RKO (cell line): ENCODE results near the gene REV1.
"Not testable (repeated sequence)": the region's sequence is repeated elsewhere in the genome, so short reads cannot be mapped to it uniquely, and the experiment has no call there.

Experiments
- DNase-seq: peaks from one replicate; pipeline ENCODE4 v3.0.0-alpha.2; 2016; ENCODE audit warnings: low spot score

The REV1 gene

DNA sequence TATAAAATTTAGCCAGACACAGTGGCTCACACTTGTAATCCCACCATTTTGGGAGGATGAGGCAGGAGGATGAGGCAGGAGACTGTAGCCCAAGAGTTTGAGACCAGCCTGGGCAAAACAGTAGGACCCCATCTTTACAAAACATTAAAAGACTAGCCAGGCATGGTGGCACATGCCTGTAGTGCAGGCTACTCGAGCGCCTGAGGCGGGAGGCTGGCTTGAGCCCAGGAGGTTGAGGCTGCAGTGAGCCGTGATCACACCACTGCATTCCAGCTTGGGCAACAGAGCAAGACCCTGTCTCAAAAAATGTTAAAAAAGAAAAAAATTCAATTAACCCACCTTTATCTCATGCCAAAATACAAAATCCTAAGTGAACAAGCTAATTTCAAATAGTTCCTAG lies 4.0 kb downstream of the REV1 start:
- no peak for DNase-seq

DNA sequence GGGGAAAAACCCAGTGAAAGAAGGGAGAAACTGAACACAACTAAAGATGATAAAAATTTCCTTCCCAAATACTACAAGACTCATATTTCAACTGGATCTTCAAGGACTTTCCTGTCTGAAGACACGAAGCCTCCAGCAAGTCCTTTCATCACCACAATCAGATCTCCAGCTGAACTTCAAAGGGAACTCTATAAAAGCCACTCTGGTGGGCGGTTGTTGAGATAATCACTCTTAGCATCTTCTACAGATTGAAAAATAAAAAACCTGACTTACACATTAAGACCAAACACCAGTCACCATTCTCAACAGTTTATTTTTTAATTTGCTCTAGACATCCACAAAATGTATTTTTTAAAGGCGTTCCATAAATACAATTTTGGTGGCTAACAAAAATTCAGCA lies 4.4 kb downstream of the REV1 start:
- no peak for DNase-seq

DNA sequence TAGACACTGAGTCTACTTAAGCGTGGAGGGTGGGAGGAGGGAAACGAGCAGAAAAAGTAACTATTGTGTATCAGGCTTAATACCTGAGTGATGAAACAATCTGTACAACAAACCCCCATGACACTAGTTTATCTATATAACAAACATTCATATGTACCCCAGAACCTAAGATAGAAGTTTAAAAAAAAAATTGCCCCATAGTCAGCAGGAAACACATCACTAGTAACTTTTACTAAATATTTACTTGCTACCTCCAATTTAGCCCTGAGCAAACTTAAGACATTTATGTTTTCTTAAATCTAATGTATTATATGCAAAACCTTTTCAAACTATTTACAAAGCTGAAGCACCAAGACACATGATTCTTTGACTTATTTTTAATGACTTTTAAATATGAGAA lies 5.6 kb downstream of the REV1 start:
- no peak for DNase-seq

DNA sequence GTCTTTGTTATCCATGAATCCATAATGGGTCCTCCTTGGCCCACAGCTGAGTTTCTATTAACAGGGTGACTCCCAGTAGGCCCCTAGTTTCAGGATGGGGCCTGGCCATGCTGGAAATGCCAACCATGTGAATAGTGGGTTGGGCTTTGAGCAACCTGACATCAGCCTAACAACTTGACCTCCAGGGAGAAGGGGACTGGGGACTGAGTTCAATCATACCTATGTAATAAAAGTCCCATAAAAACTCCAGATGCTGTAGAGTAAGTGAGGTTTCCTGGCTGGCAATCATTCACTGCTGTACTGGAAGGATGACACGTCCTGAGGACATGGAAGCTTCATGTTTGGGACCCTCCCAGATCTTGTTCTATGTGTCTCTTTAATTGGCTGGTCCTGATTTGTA lies 7.9 kb downstream of the REV1 start:
- DNase-seq = no peak

DNA sequence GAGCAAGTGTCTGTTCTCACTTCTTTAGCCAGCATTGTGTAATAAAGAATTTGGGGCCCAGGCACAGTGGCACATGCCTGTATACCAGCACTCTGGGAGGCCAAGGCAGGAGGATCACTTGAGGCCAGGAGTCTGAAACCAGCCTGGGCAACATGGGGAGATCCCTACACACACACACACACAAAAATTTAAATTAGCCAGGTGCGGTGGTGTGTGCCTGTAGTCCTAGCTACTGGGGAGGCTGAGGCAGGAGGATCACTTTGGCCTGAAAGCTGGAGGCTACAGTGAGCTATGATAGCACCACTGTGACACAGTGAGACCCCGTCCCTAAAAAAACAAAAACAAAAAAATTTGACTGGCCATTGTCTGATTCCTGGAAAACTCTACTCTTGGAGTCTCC lies 8.3 kb downstream of the REV1 start:
- DNase-seq = no peak

DNA sequence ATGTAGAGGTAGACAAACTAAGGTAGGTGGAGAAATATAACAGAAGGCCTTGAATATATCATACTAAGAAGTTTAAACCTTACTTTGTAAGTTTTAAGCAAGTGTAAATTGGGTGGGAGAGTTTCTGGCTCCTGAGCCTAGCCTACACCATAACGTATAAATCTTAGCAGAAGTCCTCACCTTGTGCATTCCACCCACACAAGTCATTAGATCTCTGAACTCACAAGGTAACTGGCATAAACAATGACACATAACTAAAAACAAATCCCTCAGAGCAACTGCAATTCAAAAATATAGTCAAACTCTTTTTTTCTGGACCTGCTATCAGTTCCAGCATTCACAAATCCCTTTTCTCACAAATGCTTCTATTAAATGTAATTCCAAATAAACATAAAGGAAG lies 9.4 kb downstream of the REV1 start:
- peak; percentile 22 for DNase-seq

DNA sequence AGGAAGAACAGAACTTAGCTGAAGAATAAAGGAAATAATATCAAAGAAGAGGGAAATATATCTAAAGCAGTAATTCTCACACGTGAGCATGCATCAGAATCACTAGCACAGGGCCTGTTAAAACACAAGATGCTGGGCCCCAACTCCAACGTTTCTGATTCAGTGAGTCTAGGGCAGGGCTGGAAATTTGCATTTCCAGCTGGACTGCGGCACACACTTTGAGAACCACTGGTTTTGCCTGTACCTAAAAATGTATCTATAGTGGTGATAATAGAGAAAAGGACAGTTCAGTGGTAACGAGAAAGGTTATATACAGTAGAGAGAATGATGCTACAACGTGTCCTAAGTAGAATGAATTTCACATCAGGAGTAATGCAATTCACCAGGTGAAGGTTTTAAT lies 11.2 kb downstream of the REV1 start:
- DNase-seq = no peak

DNA sequence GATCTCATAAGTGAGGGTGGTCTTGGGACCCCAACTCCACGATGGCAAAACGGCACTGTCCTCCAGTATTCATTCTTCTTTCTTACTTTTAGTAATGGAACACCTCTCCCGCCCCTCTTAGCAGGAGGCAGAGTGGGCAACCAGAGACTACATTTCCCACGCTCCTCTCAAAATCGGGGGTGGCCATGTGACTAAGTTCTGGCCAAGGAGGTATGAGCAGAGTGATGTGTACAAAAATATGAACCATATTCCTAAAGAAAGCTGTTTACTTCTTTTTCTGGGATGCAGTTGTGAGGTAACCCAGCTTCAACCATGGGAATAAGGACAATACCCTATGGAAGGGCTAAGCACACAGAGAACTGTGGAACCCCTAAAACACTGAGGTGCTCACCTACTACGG lies 12.8 kb downstream of the REV1 start:
- DNase-seq = no peak

DNA sequence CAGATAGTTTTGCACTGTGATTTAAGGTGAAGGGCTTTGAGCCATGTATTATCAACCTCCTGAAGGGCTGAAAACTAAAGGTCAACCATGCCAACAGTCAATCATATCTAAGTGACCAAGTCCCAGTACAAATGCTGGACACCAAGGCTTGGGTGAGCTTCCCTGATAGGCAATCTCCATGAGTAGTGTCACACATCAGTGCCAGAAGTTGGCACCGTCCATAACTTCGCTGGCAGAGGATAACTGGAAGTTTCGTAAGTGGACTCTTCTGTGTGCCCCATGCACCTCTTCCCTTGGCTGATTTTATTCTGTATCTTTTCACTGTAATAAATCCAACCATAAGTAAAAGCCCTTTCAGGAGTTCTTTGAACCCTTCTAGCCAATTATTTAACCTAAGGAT lies 13.2 kb downstream of the REV1 start:
- DNase-seq = no peak

DNA sequence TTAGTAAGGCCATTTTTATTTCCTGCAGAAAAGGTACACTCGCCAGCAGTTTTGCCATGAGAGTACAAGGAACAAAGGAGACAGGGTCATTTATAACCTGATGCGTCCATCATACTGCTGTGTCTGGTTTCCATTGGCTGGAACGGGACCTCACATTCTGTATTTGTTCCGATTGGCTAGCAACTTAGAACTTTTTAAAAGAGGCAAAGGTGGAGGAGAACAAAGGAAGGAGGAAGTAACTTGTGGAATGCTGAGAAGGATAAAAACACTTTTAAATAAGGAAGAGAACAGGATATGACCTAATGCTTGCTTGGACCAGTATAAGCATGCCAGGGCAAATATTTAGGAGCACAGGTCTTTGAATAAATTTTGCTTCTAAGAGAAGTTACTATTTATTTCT lies 14.7 kb downstream of the REV1 start:
- DNase-seq = not testable (repeated sequence)

DNA sequence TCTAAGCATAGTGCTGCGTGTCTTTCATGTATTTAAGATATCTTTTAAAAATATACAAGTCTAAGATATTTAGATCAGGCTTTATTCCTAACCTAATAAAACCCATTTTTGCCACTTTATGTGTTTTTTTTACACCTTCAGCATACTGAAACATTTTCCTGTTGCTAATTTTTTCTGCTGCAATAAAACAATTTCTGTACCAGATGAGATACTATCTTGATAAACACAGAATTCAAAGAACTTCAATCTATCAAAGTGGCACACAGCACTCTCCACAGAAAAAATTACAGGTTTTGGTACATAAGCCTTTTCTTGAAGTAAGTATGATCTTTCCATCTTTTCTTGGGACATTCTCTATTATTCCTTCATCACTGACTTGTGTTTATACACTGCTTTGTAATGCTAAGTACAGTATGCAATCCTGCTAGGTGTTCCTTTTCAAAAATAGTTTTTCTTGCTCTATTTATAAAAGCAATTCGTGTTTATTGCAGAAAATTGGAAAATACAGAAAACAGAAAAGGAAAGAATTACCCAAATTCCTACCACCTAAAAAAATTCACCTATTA lies 16.2 kb downstream of the REV1 start:
- no peak for DNase-seq

DNA sequence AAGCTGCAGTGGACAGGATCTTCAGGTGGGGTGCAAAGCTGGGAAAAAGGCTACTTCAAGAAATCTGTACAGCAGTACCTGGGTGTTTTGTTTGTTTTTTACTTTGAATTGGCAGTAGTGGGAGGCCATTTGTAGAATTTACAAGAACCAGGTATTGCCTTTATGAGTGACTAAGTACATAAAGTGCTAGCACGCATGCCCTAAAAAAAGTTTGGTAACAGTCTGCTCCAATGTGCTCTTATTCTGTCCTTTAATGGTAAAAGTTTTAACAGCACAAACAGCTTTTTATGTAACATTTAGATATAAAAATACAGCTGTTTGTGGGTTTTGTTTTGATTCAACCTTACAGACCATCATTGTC lies 17.2 kb downstream of the REV1 start:
- DNase-seq = no peak

DNA sequence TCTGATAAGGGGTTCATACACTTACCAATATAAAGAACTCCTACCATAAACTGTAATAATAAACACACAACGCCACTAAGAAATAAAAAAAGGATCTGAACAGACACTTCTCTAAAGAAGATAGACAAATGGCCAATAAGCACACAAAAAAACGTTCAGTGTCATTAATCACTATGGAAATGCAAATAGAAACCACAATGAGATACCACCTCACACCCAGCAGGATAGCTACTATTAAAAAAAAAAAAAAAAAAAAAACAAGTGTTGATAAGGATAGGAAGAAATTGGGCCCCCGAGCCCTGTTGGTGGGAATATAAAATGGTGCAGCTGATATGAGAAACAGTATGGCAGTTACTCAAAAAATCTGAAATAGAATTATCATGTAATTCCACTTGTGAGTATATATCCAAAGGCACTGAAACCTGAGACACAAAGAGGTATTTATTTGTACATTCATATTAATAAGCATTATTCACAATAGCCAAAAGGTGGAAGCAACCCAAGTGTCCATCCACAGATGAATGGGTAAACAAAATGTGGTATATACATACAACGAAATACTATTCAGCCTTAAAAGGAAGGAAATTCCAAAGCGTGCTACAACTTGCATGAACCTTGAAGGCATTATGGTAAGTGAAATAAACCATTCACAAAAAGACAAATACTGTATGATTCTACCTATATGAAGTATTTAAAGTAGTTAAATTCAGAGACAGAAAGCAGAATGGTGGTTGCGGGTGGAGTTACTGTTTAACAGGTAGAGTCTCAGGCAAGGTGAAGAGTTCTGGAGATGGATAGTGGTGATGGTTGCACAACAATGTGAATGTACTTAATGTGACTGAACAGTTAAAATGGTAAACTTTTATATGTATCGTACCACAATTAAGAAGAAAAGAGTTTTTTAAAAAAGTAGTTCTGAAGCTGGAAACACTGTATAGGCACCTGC lies 17.9 kb downstream of the REV1 start:
- DNase-seq = no peak

DNA sequence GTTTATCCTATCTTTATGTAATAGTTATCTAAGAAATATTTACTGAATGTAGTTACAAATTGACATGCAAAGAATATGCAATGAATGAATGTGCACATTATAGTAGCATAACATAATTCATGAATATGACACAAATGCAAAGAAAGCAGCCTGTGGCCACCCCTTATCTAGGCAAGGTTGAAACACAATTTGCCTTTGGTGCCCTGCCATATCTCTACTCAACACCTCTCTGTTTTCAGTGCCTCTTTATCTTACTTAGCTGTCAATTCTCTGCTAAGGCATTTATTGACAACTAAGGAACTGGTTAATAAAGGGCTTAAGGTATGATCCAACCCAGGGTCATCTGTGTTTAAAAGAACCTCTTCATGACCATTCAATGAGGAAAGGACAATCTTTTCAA lies 18.9 kb downstream of the REV1 start:
- DNase-seq = no peak

DNA sequence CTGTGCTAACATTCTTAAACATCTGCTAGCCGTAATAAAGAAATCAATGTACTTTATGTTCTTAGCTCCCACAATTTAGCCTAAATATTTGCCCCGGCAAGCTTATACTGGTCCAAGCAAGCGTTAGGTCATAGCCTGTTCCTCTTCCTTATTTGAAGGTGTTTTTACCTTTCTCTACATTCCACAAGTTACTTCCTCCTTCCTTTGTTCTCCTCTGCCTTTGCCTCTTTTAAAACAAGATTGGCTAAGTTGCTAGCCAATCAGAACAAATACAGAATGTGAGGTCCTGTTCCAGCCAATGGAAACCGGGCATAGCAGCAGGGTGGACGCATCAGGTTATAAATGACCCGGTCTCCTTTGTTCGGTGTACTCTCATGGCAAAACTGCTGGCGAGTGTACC lies 19.4 kb downstream of the REV1 start:
- DNase-seq = not testable (repeated sequence)

DNA sequence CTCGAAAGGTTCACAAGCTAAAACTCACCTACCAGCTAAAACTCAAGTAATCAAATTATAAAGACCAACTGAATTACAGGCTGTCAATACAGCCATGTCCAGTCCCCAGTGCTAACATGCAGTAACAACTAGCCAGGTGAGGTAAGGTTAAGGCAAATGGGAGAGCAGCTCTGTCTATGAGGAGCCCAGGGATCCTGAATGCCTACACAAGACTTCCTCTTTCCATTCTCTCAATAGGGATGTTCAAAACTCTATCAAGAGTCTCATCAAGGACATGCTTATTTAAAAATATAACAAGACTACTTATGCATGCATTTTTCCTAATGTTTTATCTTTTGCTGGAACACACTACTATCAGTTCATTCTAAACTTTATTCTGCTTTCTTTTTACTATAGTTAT lies 20.4 kb downstream of the REV1 start:
- no peak for DNase-seq

DNA sequence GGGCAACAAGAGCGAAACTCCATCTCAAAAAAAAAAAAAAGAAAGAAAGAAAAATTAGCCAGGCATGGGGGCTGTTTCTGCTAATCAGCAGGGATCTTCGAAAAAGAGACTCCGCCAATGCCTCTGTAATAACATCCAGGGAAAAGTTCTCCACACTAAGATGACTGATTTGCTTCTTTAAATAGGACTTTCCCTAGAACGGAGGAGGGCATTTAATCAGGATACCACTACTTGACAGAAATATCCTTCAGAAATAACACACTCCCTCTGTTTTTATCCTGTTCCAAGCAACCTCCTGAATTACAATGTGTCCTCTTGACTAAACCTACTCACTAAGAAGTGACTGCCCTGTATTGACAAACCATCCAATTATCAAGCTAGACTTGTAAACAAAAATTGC lies 21.7 kb downstream of the REV1 start:
- no peak for DNase-seq

DNA sequence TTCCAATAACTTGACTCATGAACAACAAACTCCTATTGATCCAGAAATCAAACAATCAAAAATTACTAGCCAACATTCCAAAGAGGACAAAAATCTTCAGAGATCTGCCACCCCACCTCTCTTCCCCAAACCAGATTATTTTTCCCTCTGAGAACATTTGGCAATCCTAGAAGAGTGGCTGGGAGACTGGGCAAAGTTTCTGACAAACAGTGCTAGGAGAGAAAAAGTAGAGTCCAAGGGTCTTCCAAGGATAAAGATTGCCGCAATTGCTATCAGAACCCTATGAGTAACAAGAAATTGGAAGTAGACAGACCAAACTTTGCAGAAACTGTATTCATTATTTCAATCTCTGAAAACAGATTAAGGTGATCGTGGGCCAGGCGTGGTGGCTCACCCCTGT lies 22.4 kb downstream of the REV1 start:
- no peak for DNase-seq

DNA sequence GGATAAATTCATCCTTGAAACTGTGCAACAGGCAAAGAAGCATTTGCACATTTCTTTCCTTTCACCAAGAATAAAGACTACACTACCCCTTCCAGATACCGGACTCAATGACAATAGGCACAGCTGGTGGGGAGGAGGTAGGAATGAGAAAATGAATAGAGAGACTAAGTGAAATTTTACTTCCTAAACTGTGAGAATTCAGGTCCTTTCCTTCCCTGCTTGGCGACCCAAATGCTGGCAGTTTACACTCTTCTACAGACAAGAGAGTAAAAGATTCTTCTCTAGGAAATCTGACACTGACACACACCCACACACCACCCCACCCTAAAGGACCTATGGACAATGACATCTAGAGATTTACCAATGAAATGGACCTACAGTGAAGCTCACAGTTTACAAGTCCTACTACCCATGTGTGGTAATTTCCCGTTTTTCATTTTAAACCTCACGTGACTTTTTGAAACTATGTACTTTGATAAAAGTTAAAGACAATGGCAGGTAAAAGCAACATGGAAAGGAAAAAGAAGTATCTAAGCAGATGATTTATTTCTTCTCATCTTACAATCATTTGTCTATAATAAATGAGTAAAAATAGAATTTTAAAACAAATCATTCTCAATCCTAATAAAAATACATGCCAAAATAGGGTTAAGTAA lies 27.9 kb downstream of the REV1 start:
- DNase-seq = no peak

DNA sequence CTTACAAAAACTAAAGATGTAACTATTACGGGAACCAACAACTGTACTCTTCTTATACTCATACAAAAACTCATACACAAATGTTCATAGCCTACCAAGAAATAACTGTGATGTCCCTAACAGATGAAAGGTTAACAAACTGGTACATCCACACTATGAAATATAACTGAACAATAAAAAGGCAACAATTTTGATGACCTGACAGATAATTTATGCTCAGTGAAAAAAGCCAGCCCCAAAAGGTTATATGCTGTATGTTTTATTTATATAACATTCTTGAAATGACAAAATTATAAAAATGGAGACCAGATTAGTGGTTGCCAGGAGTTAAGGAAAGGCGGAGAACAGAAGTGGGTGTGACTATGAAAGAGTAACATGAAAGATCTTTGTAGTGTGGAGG lies 31.3 kb downstream of the REV1 start:
- DNase-seq = no peak

DNA sequence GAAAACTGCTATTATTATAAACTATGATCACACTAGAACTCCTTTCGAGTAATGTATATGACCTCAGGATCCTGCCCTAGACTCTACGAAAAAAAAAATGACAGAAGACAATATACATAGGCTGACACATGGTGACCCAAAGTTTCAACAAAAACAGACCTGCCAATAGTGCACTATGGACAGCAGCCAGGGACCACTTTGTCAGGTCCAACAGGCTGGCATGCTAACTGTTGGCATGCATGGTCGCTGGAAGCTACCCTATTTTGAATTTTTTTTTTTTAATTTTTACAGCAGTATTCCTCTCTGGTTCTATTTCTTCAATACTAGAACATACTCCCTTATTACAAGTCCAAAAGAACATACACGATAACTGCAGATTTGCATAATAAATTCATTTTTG lies 38.1 kb downstream of the REV1 start:
- no peak for DNase-seq

DNA sequence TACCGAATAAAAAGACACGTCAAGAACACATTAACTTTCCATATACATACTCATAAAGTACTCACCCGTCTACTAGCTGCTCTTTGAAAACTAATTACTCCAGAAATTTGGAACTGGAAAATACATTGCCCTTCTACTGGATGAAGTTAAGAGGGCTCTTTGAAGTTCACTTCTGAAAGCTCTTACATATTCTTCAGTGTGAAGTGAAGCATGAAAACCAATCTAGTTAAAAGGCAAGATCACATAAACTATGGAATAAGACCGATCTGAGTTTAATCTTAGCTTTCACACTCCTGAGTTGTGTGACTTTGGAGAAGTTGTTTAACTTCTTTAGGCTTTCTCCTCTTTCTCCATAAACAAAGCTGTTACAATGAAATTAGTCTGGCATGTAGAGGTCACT lies 38.5 kb downstream of the REV1 start:
- DNase-seq = no peak

DNA sequence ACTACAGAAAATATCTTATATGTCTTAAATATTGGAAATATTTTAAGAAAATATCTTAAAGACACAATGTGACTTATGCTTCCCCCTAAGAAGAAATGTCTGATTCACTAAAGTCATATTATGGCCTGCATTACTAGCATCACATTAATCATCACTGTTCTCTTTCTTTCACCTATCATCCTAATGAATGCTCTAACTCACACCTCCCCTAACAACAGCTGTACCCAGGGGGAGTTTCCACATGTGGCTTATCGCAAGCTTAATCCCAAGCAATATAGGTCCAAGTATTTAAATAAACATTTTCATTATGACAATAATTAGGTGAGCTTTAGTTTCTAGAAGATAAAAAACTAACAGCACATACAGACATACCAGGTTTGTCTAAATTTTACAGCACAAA lies 39.6 kb downstream of the REV1 start:
- peak; percentile 21 for DNase-seq

DNA sequence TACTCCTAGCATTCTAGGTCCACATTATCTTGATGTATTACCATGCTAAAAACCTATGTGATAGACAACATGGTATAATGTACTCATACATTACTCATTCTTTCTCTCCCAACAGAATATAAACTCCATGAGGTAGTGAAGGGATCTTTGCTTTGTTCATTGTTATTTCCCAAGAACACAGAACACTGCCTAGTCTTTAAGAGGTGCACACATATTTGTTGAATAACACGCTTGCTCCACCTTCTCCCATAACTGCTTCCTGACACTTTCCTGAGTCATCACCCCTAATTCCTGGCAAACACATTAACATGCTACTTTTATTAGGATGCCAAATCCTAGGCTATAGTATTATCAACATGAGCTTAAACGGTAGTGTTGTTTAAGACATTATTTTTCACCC lies 41.3 kb downstream of the REV1 start:
- DNase-seq = peak; percentile 25
